Lung (tissue), 12 donors: ENCODE data around the gene CRACR2B. TPM values are rescaled to one million over a fixed set of nuclear protein-coding genes. Genes with fewer than 3 reads are reported as not detected.

ENCODE experiments used
- ATAC-seq: fragments of 200-7000 bp; cut with Tn5 transposase; one replicate; pipeline ENCODE4 v1.9.1; 2020; ENCODE audit warnings: moderate number of reproducible peaks; ENCODE audit not compliant: insufficient read depth, low FRiP score
- DNase-seq, 3 donors: peaks; one replicate each; pipeline ENCODE4 v3.0.0-alpha.2; 2013 to 2017
- H3K27ac ChIP-seq, 2 donors: one replicate each; pipeline ENCODE4 v1.5.1; 2013; ENCODE audit warnings: mild to moderate bottlenecking in 2 of 2, moderate library complexity in 2 of 2, control low read depth in 1 of 2, inconsistent platforms in 1 of 2, low read depth in 1 of 2, low read length in 1 of 2
- H3K27me3 ChIP-seq, 3 donors: one replicate each; pipeline ENCODE4 v1.5.1; 2013; ENCODE audit warnings: low read length in 2 of 3; ENCODE audit not compliant: control insufficient read depth in 3 of 3, insufficient read depth in 3 of 3
- H3K36me3 ChIP-seq, 4 donors: one replicate each; pipeline ENCODE4 v1.5.1; 2013; ENCODE audit warnings: low read length in 4 of 4, mild to moderate bottlenecking in 1 of 4, moderate library complexity in 1 of 4; ENCODE audit not compliant: control insufficient read depth in 4 of 4, insufficient read depth in 4 of 4
- H3K4me1 ChIP-seq, 5 donors: one replicate each; pipeline ENCODE4 v1.5.1; 2013; ENCODE audit warnings: low read length in 5 of 5, mild to moderate bottlenecking in 2 of 5, moderate library complexity in 1 of 5; ENCODE audit not compliant: control insufficient read depth in 5 of 5, insufficient read depth in 5 of 5
- H3K4me3 ChIP-seq: one replicate; pipeline ENCODE4 v1.5.1; 2013; ENCODE audit warnings: mild to moderate bottlenecking, control low read depth, moderate library complexity
- H3K9ac ChIP-seq, 2 donors: one replicate each; pipeline ENCODE4 v1.5.1; 2013; ENCODE audit warnings: low read length in 2 of 2, control low read depth in 1 of 2; ENCODE audit not compliant: insufficient read depth in 1 of 2
- H3K9me3 ChIP-seq, 4 donors: one replicate each; pipeline ENCODE4 v1.5.1; 2013; ENCODE audit warnings: low read length in 3 of 4, mild to moderate bottlenecking in 1 of 4, moderate library complexity in 1 of 4; ENCODE audit not compliant: control insufficient read depth in 4 of 4, insufficient read depth in 3 of 4
- WGBS, 2 donors: extraction: QIAGEN DNeasy Blood & Tissue Kit; methylation state at CpG; one replicate each; pipeline ENCODE4 v1.1.7; 2013; 5-methylcytosine and 5-hydroxymethylcytosine counted together
- polyA plus RNA-seq, 2 donors: library from polyadenylated mRNA; stranded (reverse); fragments of 200-250 nt; gene quantifications; one replicate each; pipeline ENCODE4 v1.2.1, GENCODE V29; 2013
- total RNA-seq, 2 donors: library from RNA; depleted of rRNA in 1 of 2; stranded (reverse); fragments of >200 nt in 1 of 2; gene quantifications; one replicate each; pipeline ENCODE4 v1.2.1, GENCODE V29; 2014 to 2021
- TF ChIP-seq, protein P1 (sequence below): IDR thresholded peaks from 2 replicates; pipeline ENCODE4 v1.5.1; 2012; ENCODE audit warnings: mild to moderate bottlenecking; ENCODE audit errors: control extremely low read depth, extremely low read depth
- donor health status: control.
- donor health status: control.
- donor health status: Bipolar disorder and iron deficiency.
- donor health status: healthy.
- donor health status: DM: yes; HTN: yes; CAD: no.

CRACR2B gene
- total and polyA plus RNA-seq, 4 donors, result 17.9 to 45.1 (median 31.7) TPM

DNA sequence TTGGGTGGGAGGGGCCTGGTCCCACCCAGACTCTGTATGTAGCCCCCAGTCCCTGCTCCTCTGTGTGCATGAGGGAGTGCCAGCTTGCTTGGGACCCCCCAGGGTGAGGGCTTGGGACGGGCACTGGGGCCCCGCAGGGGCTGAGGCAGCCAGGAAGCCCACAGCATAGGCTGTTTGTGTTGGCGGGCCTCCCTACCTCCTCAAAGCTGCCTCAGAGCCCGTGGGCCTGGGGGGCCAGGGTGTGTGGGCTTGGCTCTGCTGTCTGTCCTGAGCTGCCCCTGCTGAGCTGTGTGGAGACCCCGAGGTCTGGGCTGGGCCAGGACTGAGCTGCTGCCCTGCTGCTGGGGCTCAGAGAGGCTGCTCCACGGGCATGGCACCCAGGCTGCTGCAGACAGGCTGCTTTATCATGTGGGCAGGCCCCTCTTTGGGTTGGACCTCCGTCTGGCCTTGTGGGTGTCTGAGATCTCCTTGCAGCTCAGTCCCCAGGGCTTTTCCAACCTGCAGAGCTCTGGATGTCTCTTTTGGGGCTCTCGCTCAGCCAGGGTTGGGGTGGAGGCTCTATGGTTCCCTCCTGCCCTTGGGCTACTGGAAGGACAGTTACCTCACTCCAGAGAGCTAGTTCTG is 18.3 kb downstream of the CRACR2B start:
- Histone ChIP-seq H3K4me3 (no peak overlapping the region), H3K4me1 (peaks cover 2 to 54% (median 38%) of the 10 kb centered on the region in 5 donors), H3K27ac (peak overlapping the region in 1 of 2 donors; percentile 96), H3K9ac (no peak overlapping the region), H3K27me3 (no peaks in the 10 kb centered on the region), H3K36me3 (peaks cover 0 to 11% (median 0%) of the 10 kb centered on the region in 4 donors), H3K9me3 (no peaks in the 10 kb centered on the region)
- DNase-seq (peak; percentile 48 to 61 (median 60)), ATAC-seq (no peak)
- TF ChIP-seq, protein P1, sequence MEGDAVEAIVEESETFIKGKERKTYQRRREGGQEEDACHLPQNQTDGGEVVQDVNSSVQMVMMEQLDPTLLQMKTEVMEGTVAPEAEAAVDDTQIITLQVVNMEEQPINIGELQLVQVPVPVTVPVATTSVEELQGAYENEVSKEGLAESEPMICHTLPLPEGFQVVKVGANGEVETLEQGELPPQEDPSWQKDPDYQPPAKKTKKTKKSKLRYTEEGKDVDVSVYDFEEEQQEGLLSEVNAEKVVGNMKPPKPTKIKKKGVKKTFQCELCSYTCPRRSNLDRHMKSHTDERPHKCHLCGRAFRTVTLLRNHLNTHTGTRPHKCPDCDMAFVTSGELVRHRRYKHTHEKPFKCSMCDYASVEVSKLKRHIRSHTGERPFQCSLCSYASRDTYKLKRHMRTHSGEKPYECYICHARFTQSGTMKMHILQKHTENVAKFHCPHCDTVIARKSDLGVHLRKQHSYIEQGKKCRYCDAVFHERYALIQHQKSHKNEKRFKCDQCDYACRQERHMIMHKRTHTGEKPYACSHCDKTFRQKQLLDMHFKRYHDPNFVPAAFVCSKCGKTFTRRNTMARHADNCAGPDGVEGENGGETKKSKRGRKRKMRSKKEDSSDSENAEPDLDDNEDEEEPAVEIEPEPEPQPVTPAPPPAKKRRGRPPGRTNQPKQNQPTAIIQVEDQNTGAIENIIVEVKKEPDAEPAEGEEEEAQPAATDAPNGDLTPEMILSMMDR, result no peak
- 35 to 39% methylated on average over 7 to 8 of the region's 8 CpGs for WGBS, 2 donors

DNA sequence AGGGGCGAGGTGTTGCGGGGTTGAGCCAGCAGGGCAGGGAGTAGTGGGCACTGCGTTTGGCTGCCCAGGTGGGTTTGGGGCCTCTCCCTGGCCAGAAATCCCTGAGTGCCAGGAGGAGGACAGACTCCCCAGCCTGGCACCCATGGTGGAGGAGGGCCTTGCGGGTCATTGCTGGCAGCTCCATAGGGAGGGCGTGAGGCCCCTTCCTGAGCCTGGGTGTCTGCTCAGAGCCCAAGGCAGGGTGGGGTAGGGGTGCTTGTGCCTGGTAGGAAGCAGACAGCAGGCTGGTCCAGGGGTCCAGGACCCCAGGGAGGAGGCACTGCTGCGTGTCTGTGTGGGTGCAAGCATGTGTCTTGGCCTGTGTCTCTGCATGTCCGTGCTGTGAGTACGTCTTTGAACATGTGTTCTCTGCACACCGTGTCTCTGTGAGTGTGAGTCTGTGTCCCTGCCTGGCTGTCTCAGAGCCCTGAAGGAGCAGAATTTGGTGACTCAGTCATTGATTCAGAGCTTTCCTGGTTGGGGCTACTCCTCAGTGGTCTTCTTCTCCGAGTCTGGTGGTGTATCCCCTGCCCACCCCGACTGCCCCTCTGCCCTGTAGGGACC is 18.9 kb downstream of the CRACR2B start:
- TF ChIP-seq, protein P1, result no peak
- 73 to 76% methylated on average over 11 of the region's 11 CpGs for WGBS, 2 donors
- peak overlapping the region in 1 of 2 donors; percentile 96 for H3K27ac ChIP-seq
- DNase-seq, result no peak
- no peak overlapping the region for H3K9ac ChIP-seq
- peaks cover 0 to 12% (median 0%) of the 10 kb centered on the region in 4 donors for H3K36me3 ChIP-seq
- no peak overlapping the region for H3K4me3 ChIP-seq
- ATAC-seq, result no peak
- H3K4me1 ChIP-seq, result peaks cover 0 to 53% (median 34%) of the 10 kb centered on the region in 5 donors
- H3K27me3 ChIP-seq, result no peaks in the 10 kb centered on the region
- H3K9me3 ChIP-seq, result no peaks in the 10 kb centered on the region

DNA sequence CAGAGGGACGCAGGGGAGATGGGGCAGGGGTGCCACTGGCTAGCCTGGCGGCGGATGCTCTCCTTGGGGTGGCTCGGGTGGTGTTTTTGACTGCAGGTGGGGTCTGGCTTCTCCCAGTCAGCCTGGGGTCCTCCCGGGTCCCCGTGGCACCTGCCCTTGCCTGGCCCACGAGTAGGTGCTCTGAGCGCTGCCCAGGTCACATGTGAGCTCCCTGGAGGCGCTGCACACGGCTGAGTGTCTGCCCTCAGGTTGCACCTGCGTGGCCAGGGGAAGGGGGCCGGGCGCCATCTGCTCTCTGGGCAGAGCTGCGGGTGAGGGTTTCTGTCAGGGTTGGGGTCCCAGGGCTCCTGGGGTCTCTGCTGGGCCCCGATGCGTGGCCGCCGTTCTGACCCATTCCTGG is 20.2 kb downstream of the CRACR2B start:
- WGBS, 2 donors, result 74 to 83% methylated on average over 14 to 18 of the region's 18 CpGs
- DNase-seq (no peak), ATAC-seq (no peak)
- no peak overlapping the region for H3K27ac ChIP-seq
- H3K4me1 ChIP-seq, result peaks cover 0 to 53% (median 34%) of the 10 kb centered on the region in 5 donors
- H3K27me3 ChIP-seq, result no peaks in the 10 kb centered on the region
- H3K36me3 ChIP-seq, result peaks cover 0 to 17% (median 0%) of the 10 kb centered on the region in 4 donors
- no peaks in the 10 kb centered on the region for H3K9me3 ChIP-seq
- TF ChIP-seq, protein P1, result no peak
- H3K9ac ChIP-seq, result no peak overlapping the region
- no peak overlapping the region for H3K4me3 ChIP-seq
